Activated CD4-positive, alpha-beta T cell treated with anti-CD3 and anti-CD28 coated beads, Interleukin-2, amount 50 U/mL, for 16 hours (primary cell): Measurements from ENCODE around the gene FAM124B.
A peak's percentile ranks its signal among the peaks of the same experiment; 100 is the strongest.

ENCODE experiments used
- DNase-seq: peaks from one replicate; pipeline ENCODE4 v3.0.0-alpha.2; 2020

The FAM124B gene

DNA sequence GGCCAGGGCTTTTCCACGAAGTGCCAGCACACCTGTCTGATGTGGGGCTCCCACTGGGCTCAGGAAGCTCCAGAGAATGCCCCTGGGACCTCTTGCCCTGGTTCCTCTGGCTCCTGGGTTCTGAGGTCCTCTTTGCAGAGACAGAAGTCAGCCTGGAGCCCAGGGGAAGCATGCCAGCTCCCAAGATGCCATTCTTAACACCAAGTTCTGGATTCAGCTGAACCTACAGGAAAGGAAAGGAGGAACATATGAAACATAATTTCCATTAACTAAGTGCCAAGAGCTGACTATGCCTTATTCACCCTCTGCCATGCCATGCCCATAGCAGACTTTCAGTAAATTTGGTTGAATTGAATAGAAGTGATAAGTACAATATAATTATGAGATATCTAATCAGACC is 21.9 kb downstream of the FAM124B start:
- no peak for DNase-seq

DNA sequence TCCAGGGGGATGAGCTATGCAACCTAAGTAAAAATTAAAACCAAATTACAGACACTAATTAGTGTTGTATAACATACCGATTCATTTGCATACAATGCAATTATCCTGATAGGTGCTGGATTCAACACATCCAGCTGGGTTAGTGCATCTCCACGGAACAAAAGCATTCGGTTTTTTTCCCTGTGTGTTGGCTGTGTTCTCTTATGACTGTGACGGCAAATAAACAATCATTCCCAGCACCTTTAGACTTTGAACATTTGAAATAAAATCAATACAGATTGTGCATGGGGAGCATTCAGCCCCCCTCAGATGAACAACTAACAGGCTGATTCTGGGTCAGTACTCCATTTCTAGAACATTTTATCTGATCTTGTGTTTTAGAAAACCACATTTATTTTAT is 22.7 kb downstream of the FAM124B start:
- DNase-seq = no peak

DNA sequence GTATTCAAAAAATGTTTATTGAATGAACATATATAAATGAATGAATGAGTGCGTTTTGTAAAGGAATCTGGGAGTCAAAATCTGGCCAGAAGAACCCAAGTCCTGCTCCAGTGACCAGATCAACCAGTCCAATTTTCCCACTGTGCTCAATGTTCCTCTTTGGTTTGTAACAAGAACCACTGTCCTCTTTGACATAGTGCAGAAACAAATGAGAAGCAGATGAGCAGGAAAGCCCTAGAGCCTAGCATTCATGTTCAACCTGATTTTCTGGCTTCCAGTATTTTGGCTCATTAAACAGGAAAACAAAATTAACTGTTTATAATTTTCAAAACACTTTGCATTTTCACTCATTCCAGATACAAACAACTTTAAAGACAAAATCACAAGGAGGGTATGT is 23.2 kb downstream of the FAM124B start:
- no peak for DNase-seq

DNA sequence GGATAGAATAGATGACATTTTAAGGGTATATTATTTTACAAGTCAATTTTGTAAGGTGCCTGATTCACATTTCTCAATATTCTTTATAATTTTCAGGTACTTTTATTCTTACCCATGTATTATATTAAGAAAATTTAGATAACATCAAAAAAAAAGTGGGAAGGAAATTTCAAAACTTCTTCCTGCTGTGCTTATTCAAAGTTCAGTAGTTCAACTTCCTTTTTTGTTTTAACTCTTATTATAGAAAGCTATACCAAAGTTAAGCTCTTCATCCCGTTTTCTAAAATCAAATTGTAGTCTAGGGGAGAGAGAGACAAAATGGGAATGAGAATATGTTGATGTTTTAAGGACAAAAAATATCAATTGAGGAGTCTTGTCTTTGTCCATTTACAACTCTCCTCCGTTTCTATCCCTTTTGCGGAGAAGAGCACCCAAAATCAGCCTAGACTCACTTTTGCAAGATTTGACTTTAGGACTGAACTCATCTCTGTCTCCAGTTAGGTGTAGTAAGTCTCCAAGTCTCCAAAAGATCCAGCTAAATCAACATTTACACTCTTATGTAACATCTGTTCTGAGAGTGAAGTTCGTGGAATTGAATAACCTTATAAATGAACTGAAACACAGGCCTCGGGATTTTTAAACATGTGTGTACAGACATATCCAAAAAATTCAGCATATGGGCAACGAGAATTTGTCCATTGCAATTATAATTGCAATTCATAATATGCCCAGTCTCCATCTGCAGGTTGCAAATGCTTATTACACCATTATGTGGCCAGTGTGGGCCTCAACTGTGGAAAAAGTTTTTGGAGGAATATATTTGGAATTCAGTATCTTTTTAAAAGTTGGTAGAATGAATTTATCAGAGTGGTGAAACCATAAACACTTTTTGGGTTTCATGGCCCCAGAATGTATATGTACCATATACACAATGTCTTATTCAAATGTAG is 23.9 kb downstream of the FAM124B start:
- DNase-seq = no peak

DNA sequence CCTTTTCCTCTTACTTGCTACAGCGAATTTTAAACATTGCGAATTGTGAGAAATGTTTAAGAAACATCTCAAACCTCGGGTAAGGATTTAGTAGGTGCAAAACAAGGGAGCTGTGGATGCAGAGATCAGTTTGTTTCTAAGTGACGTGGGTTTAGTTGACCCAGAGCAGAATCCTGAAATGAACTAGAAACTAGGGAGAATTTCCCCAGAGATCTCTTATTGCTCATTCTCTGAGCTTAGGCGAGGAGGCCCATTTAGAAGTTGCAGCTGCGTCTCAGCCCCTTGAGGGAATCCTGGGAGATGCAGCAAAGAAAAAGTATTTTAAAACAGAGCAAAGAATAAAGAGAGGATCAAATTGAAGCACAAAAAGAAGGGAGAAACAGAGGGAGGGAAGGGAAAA is 29.3 kb downstream of the FAM124B start:
- DNase-seq = no peak

DNA sequence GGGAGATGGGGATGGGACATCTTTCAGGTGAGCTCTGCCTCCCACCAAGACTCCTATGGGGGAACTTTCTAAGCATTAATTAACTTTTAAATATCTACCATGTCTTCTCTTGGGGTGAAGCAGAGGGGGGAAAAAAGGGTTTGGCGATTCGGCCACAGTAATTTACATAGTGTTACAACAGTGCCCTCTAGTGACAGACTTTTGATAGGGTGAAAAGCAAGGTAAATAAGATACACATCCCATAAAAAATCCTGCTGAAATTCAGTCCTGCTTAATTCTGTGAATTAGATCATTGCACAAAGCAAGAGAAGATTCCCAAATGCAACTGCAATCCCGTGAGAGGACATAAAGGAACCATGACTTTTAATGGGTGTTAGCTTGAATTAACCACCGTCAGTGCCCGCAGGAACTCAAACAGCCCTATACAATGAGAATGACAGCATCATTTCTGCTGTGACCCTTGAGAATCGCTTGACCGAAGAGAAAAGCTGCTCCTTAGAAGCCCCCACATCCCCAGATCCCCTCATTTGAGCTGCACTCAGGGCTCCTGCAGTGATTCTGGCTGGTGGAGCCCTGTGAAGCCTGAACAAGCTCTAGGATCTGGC is 32.8 kb downstream of the FAM124B start:
- DNase-seq = peak; percentile 26

DNA sequence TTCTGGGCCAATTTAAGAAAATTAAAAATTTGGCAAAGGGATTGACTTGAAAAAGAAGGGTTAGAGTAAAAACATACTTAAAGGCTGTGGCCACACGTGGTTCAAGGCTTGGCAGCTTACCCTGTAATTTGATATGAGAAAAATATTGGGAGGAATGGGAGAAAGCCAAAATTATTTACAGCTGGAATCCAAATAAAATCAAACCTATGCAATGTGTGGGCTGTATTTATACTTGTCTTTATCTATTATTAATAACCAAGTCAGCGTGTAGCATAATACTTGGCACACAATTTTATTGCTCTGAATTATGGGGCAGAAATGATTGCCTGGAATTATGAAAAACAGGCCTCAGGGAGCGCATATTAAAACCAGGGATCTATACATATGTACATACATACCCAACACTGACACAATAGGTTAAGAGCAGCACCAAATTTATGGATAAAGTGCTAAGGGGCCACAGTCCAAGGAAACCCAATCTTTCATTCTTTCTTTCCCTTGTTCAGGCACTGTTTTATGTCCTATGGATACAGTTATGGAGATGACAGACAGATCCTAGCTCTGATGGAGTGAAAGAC is 35.6 kb downstream of the FAM124B start:
- DNase-seq = no peak

DNA sequence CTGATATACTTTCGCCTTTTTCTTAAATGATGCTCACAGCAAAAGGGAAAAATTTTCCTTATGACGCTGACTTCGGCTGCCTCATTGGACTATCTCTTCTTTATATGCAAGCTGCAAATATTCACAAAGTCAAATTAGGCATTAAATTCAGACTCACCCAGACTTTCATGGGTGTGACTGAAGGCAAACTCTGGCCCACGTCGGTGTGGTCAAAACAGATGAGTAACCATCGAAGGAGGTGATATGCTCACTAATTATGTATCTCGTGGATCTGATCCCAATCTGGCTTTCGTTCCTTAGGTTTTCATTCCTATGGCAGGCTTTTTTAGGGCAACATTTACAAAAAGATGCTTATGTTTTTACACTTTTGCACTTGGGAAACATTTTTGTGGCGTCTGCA is 36.6 kb downstream of the FAM124B start:
- no peak for DNase-seq

DNA sequence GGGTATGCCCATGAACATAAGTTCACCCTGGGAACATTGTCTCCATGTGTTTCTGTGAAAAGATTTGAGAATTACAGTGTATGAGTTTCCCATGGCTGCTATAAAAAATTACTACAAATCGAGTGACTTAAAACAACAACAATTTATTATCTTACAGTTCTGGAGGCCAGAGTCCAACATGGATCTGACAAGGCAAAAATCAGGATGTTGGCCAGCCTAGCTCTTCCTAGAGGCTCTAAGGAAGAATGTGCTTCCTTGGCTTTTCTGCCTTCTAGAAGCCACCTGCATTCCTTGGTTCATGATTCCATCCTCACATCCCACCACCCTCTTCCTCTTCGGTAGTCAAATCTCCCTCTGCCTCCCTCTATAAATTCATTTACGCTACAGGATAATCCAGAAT is 38.6 kb downstream of the FAM124B start:
- DNase-seq = no peak

DNA sequence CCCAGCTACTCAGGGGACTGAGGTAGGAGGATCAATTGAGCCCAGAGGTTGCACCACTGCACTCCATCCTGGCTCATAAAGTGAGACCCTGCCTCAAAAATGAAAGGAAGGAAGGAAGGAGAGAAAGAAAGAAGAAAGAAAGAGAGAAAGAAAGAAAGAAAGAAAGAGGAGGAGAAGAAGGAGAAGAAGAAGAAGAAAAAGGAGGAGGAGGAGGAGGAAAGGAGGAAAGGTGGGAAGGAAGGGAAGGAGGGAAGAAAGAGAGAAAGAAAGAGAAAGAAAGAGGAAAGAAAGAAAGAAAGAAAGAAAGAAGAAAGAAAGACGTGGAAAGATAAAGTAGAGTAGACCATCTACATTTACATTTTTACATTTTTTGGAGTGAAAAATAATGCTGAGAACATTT is 39.8 kb downstream of the FAM124B start:
- DNase-seq = no peak

DNA sequence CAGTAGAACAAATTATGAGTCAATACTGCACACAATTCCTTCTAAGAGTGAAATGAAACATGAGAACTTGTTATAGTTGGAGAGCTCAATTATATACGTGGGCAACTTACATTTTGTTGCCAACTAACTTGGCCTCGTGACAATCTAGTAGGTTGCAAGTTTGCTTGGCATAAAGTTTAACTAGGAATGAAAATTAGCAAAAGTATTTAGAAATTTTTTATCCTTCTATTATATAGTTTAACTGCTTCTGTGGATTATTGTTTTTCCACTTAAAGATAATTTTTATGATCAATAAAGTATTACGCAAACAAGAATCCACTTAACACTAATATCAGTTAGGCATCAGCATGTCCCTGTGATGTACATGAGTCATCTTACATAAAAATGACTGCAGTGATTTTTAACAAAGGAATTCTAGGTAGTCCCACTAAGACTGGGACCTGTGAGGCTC is 41.1 kb downstream of the FAM124B start:
- DNase-seq = no peak

DNA sequence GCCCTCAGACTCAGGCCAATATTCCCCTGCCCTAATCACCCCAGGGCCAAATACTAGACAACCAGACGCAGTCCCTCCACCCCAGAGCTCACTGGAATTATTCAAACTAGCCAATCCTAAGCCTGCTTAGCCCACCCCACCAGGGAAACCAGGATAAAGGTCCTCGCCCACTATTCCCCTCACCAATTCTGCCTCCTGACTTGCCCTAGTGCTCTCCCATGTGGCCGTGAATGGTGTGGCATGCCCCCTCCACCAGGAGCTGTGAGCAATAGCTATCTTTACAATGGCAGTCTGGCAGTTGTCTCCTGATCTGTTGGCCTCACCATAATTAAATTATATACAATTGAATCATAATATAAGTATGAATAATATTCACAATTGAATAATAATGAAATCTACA is 42.3 kb downstream of the FAM124B start:
- DNase-seq = peak; percentile 8

DNA sequence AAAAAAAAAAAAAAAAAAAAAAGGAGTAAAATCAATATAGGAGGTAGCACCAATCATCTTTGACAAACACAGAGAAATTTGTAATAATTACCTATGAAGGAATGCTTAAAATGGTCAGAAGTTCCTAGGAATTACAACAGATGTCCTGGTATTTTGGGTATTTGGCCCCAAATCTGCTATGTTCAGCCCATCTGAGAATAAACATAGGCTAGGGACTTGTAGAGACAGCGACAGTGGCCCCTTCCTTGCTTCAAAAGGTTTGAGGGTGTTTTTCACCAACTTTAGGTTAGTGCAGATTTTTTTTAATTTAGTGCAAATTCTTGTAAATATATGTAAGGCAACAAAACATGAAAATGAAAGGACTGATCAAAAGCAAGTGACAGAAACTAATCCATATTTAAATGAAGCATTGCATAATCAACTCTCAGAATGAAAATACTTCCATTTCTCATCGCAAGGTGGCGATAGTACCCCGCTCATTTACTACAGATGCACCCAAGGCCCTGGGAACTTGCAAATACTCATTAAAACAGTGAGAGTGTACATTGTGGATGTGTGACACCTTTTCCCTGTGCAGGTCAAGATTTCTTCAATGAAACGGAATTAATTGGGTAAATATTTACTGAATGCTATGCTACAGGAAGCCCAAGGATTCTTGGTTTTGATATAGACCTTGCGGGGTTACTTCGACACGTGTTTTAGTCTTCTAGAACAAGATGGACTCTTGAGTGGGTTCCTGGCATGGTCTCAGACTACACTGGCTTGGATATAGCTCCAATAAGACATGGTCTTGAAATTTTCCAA is 44.6 kb downstream of the FAM124B start:
- peak; percentile 65 for DNase-seq

DNA sequence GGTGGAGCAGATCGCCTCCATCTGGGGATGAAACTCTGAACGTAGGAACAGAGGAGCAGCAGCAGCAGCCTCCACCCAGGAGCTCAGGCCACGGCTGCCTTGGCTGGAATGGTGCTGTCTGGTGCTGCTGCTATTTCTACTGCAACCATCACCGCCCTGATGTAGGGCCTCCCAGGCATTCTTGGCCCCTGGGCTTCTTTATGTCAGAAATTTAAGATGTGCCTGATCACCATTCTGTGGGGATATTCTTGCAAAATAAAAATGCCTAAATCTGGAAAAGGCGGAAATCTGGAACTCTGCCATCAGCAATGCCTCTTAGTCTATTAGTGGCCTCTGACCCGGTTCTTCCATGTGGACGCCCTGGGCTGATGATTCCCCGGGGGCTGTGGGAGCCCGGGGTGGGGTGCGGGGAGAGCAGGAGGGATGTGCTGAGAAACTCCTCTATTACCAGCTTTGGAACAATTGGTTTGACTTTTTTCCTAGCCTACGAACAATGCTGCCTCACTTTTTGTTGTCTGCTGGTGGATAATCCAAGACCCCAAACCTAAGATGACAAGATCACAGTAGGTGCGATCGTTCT is 47.2 kb downstream of the FAM124B start:
- DNase-seq = no peak

DNA sequence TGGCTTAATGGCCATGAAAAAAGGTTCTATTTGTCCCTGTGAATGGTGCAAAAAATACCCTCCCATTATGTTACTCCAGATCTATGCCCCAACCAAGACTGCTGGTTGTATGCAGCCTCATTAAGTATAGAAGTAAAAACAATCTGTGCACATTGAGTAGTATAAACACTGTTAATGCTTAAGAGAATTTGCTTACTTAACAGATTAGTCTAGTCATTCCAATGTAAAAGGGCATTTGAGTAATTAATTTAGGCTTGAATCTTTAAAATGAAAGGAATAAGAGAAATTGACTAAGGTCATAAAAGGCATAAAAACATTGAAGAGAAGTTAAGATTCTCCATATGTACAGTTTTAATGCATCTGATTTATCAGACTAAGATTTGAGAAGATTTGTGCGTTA is 51.2 kb downstream of the FAM124B start:
- DNase-seq = no peak

DNA sequence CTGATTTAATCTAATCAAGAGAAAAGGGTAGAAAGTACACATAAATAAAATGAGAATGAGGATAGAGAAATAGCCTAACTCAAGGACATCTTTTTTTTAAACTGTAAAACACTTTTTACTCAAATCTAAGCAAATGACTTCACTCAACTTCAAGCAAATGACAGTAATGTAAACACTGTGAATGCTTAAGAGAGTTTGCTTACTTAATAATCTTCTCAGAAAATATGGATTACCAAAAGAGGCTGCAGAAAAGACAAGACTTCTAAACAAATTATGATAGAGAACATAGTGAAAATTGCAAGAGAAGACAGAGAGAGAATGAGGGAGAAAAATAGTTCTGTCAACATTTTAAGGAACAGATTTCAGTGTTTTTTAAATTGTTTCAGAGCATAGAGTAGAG is 52.5 kb downstream of the FAM124B start:
- DNase-seq = no peak

DNA sequence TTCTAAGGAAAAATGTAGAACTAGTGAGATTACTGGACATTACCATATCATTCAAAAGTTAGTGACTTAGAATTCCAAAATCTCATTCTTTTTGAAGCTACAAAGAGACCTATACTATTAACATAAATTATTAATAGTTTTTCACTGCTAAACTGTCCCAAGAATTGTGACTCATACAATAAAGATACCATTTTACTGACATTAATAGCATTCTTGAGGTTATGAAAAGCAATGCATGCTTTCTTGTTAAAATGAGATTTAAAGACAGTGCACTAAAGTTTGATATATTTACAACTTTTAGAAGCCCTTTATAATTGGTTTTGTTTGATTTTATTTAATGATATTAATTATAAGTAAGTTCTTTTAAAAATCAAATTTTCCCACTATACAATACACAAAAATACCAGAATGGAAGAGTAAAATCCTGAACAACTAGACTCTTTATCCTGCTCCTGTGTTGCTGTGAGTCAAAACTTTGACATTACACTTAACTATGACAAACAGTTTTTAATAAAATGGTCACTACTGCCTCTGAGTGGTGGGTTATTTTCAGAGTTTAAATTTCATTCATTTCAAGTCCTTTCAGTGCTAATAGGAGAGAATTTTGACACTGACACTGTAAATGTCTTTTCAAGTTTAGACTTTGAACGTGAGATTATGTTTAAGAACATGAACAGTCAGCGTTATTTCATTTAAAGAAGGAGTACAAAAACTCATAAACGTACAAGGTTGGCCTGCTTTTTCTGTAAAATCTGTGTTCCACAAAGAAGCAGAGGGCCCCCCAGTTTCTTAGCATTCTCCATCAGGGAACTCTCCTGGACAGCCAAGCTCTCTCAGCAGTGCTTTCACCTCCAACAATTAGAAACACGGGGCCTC is 54.5 kb downstream of the FAM124B start:
- DNase-seq = no peak

DNA sequence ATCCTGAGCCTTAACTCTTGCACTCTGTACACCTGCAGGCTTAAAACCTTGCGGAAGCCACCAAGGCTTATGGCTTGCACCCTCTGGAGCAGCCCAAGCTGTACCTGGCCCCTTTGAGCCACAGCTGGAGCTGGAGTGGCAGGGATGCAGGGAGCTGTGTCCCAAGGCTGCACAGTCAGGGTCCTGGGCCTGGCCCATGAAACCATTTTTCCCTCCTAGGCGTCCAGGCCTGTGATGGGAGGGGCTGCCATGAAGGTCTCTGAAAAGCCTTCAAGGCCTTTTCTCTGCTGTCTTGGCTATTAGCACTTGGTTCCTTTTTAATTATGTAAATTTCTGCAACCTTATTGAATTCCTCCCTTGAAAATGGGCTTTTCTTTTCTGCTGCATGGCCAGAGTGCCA is 56.4 kb downstream of the FAM124B start:
- no peak for DNase-seq

DNA sequence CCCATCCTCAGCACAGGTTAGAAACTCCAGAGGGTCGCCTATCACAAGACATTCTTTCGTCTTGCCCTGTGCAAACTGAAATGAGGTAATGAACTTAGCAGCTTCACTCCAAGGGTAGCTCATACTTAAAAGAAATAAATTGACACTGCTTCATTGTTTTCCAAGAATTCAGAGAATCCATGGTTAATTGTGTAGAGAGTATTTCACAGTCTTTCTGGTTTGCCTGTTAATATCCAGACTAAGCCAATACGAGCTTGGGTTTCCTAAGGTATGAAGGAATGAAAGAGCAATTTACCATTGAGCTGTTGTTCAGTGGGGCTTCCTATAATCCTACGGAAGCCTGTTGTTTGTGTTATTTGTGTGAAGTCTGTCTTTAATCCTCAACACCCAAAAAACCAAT is 58.7 kb downstream of the FAM124B start:
- no peak for DNase-seq

DNA sequence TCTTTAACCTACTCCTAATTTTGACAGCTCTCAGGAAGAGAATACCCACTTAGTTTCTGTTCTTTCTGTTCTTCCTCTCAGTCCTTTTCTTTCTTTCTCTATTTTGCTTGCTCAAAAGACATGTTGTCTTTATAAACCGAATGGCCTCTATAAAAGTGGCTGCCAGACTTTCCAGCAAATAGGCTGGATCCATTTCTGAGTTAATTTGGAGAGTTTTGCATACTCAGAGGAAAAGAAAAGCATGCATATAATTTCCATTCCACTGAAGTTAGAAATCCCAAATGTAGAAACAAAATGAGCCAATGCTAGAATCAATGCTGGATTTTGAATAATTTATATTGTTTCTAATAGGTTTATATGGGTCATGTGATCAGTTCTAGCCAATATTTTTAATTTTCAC is 65.9 kb downstream of the FAM124B start:
- DNase-seq = no peak

DNA sequence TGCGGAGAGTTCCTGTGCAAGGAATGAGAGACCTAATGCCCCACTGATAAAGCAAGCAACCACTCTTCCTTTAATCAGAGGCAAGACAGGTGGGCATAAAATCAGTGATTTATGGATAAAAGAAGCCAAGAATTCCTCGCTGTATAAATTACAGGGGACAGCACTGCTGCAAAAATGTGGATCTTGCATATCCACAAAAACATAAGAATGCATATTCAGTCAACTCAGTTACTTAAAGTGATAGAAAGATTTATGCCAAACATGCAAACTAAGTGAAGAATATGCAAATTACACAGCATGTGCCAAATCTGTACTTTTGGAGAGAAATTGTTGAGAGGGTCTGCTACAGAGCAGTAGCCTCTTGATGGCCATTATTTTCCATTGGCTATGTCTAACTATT is 67.2 kb downstream of the FAM124B start:
- DNase-seq = no peak
